ENCODE data around the gene DELE1. TPM values are rescaled to one million over a fixed set of nuclear protein-coding genes. Genes with fewer than 3 reads are reported as not detected.

DELE1 gene
- 49.6 and 61.4 TPM in 2 replicates for polyA plus RNA-seq
- polyA minus RNA-seq, result 36.0 and 38.2 TPM in 2 replicates

GRCh38 chr5:141923448-141924313 is at the start of gene DELE1:
DELE1 (plus strand) TSS chr5:141923871; CDS start chr5:141923942, 71 bp downstream.
- H3K4me3 ChIP-seq (ENCODE audit: low read length), result peak within 1 kb of the TSS; percentile 70
- H3K36me3 ChIP-seq (ENCODE audit: insufficient read depth, low read length), result no peaks in the 10 kb centered on the region
- H3K27ac ChIP-seq (ENCODE audit: low read length), result peak within 1 kb of the TSS; percentile 76
- no peaks in the 10 kb centered on the region for H3F3A ChIP-seq (ENCODE audit: insufficient read depth, low read length, poor library complexity, severe bottlenecking)
- no peaks in the 10 kb centered on the region for H3K27me3 ChIP-seq (ENCODE audit: insufficient read depth, low read depth, low read length)
- TF ChIP-seq POLR2AphosphoS5 (IDR thresholded peaks at IDR 0.05) (peak; percentile 76), CTCF (IDR thresholded peaks at IDR 0.05; ENCODE audit: poor library complexity, severe bottlenecking) (peak; percentile 34), EP300 (conservative IDR thresholded peaks at IDR 0.05; ENCODE audit: poor library complexity, severe bottlenecking) (peak; percentile 43), RAD21 (conservative IDR thresholded peaks at IDR 0.05) (peak; percentile 57), EZH2 (IDR thresholded peaks at IDR 0.05; ENCODE audit: borderline replicate concordance, insufficient read depth, low read length, poor library complexity, severe bottlenecking) (no peak), SMC3 (conservative IDR thresholded peaks at IDR 0.05; ENCODE audit: poor library complexity) (peak; percentile 54), REST (IDR thresholded peaks at IDR 0.05; ENCODE audit: borderline replicate concordance) (peak; percentile 48), TAF1 (IDR thresholded peaks at IDR 0.05; ENCODE audit: low read depth) (peak; percentile 53), MXI1 (conservative IDR thresholded peaks at IDR 0.05; ENCODE audit: poor library complexity, severe bottlenecking) (peak; percentile 69)
- peak within 1 kb of the TSS; percentile 52 for H3K4me2 ChIP-seq (ENCODE audit: low read length)
- H3K79me2 ChIP-seq (replicated peaks; ENCODE audit: insufficient read depth, low read length), result no peaks in the 10 kb centered on the region
- H4K20me1 ChIP-seq (ENCODE audit: insufficient read depth), result no peaks in the 10 kb centered on the region
- H3K9me2 ChIP-seq (ENCODE audit: insufficient read depth, low read length), result no peaks in the 10 kb centered on the region
- H3K9ac ChIP-seq (ENCODE audit: low read length), result peak within 1 kb of the TSS; percentile 86
- H2AFZ ChIP-seq (ENCODE audit: low read depth, low read length), result peak within 1 kb of the TSS; percentile 96
- no peaks in the 10 kb centered on the region for H3K9me3 ChIP-seq (ENCODE audit: low read length)

GRCh38 chr5:141873933-141874261 is 49.8 kb upstream of the DELE1 start:
- Histone ChIP-seq H3K36me3 (ENCODE audit: insufficient read depth, low read length) (no peaks in the 10 kb centered on the region), H3K27me3 (ENCODE audit: insufficient read depth, low read depth, low read length) (no peaks in the 10 kb centered on the region), H3K4me2 (ENCODE audit: low read length) (no peak overlapping the region), H3K4me3 (ENCODE audit: low read length) (peak overlapping the region; percentile 93), H3K79me2 (replicated peaks; ENCODE audit: insufficient read depth, low read length) (peaks cover 80% of the 10 kb centered on the region), H3K9me2 (ENCODE audit: insufficient read depth, low read length) (no peaks in the 10 kb centered on the region), H3K9ac (ENCODE audit: low read length) (peak overlapping the region; percentile 98), H3K9me3 (ENCODE audit: low read length) (no peaks in the 10 kb centered on the region), H3K27ac (ENCODE audit: low read length) (no peak overlapping the region), H2AFZ (ENCODE audit: low read depth, low read length) (no peak overlapping the region), H3F3A (ENCODE audit: insufficient read depth, low read length, poor library complexity, severe bottlenecking) (no peaks in the 10 kb centered on the region), H4K20me1 (ENCODE audit: insufficient read depth) (peaks cover 9% of the 10 kb centered on the region)
- TF ChIP-seq CTCF (IDR thresholded peaks at IDR 0.05; ENCODE audit: poor library complexity, severe bottlenecking) (no peak), POLR2AphosphoS5 (IDR thresholded peaks at IDR 0.05) (no peak), MXI1 (conservative IDR thresholded peaks at IDR 0.05; ENCODE audit: poor library complexity, severe bottlenecking) (no peak), SMC3 (conservative IDR thresholded peaks at IDR 0.05; ENCODE audit: poor library complexity) (no peak), EZH2 (IDR thresholded peaks at IDR 0.05; ENCODE audit: borderline replicate concordance, insufficient read depth, low read length, poor library complexity, severe bottlenecking) (no peak), TAF1 (IDR thresholded peaks at IDR 0.05; ENCODE audit: low read depth) (no peak), REST (IDR thresholded peaks at IDR 0.05; ENCODE audit: borderline replicate concordance) (no peak), RAD21 (conservative IDR thresholded peaks at IDR 0.05) (no peak), EP300 (conservative IDR thresholded peaks at IDR 0.05; ENCODE audit: poor library complexity, severe bottlenecking) (no peak)

Measured in neural cell (in vitro differentiated cells).